Tibial nerve (tissue), 3 donors: ENCODE measurements around the gene TTC12.

Experiments
- CTCF ChIP-seq, 5 experiments: fragments of 200-600 bp in 3 of 5; fragments of 450-650 bp in 2 of 5; sonication (generic) in 3 of 5; IDR thresholded peaks; one replicate each; pipeline ENCODE4 v1.5.1; 2016 to 2019; ENCODE audit warnings: antibody characterized with exemption in 5 of 5, mild to moderate bottlenecking in 3 of 5, moderate library complexity in 2 of 5
- POLR2A ChIP-seq, 2 donors: fragments of 450-650 bp; IDR thresholded peaks; one replicate each; pipeline ENCODE4 v1.6.1; 2017; ENCODE audit warnings: antibody characterized with exemption in 2 of 2, mild to moderate bottlenecking in 2 of 2, moderate library complexity in 2 of 2

GRCh38 chr11:113393501-113393985 lies 79.2 kb downstream of the TTC12 start:
- no peak for TF ChIP-seq CTCF (IDR thresholded peaks at IDR 0.05)
- no peak for TF ChIP-seq POLR2A (IDR thresholded peaks at IDR 0.05)
